ENCODE results near the gene CHST9.

CHST9 gene

DNA sequence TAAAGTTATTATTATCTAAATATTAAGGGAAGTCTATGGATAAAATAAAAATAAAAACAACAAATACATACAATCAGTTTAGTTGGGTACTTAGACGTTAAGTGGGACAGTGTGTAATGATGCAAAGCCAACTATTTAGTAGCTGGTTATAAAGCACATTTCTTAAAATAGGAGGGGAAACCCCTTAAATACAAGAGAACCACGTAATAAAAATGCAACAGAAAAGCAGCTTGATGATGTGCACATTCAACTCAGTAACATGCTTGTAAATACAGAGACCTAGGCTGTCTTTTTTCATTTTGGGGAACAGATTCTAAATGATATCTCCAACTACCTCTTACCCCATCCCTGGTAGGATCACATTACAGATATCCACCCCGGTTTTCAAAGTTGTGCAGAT, 185.3 kb downstream of the CHST9 start:
- DNase-seq (ENCODE audit: extremely low spot score), result no peak
- ChIA-PET POLR2A (no interaction called here), CTCF (interaction anchor here (1.4 kb wide), 1 partner anchor 195 kb away, joined by 4 read pairs; no protein-coding TSS in a partner anchor)
- no peak for TF ChIP-seq L3MBTL2 (conservative IDR thresholded peaks at IDR 0.05)
- no peak for TF ChIP-seq HDGF (IDR thresholded peaks at IDR 0.05; ENCODE audit: borderline replicate concordance)
- no peak for TF ChIP-seq SP1 (IDR thresholded peaks at IDR 0.05)
- no peak for TF ChIP-seq ZNF384 (IDR thresholded peaks at IDR 0.05)
- TF ChIP-seq FOXM1 (IDR thresholded peaks at IDR 0.05; ENCODE audit: borderline replicate concordance), result no peak
- TF ChIP-seq FOXA1 (IDR thresholded peaks at IDR 0.05), result no peak
- no peak for TF ChIP-seq FOXK2 (IDR thresholded peaks at IDR 0.05)
- TF ChIP-seq SUZ12 (IDR thresholded peaks at IDR 0.05), result no peak
- TF ChIP-seq, protein P1, sequence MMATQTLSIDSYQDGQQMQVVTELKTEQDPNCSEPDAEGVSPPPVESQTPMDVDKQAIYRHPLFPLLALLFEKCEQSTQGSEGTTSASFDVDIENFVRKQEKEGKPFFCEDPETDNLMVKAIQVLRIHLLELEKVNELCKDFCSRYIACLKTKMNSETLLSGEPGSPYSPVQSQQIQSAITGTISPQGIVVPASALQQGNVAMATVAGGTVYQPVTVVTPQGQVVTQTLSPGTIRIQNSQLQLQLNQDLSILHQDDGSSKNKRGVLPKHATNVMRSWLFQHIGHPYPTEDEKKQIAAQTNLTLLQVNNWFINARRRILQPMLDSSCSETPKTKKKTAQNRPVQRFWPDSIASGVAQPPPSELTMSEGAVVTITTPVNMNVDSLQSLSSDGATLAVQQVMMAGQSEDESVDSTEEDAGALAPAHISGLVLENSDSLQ (IDR thresholded peaks at IDR 0.05), result no peak

DNA sequence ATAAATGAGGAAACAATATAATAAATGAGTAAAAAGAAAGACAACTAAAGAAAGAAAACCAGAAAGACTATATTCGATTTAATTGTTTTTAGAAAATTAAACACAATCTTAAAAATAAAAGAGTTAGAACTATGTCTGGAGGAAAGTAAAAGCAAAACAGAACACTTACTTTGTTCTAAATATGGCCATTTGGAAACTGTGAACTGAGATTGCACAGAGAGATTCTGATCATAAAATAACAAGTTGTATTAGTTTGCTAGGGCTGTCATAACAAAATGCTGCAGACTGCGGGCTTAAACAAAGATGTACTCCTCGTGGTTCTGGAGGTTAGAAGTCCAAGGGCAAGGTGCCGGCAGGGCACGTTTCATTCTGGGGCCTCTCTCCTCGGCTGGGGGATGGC, 191.5 kb downstream of the CHST9 start:
- ChIA-PET CTCF (no interaction called here), POLR2A (no interaction called here)
- DNase-seq (ENCODE audit: extremely low spot score), result no peak
- TF ChIP-seq HDGF (IDR thresholded peaks at IDR 0.05; ENCODE audit: borderline replicate concordance) (no peak), ZNF384 (IDR thresholded peaks at IDR 0.05) (no peak), BHLHE40 (IDR thresholded peaks at IDR 0.05; ENCODE audit: borderline replicate concordance) (no peak), NFRKB (IDR thresholded peaks at IDR 0.05) (no peak), SP1 (IDR thresholded peaks at IDR 0.05) (no peak), TARDBP (IDR thresholded peaks at IDR 0.05) (no peak), L3MBTL2 (conservative IDR thresholded peaks at IDR 0.05) (no peak), FOXA1 (IDR thresholded peaks at IDR 0.05) (no peak)
- TF ChIP-seq, protein P1 (IDR thresholded peaks at IDR 0.05), result no peak

DNA sequence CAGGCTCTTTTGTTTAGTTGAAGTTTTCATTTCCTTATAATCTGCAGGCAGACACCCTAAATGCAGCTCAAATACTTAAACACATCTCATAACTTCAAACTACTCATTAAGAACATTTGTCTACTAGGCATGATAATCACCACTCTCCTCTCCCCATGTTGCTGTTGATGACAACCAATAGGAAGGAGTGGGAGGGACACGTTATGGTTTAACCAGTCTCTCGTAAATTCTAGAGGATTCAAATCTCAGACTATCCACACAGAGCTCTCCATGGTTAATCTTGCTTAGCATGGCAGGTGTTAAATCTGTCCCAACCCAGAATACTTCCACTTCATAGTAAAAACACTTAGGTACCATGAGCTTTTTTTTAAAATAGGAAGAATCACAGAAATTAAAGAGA, 192.2 kb downstream of the CHST9 start:
- CTCF ChIA-PET, result no interaction called here
- POLR2A ChIA-PET, result no interaction called here
- TF ChIP-seq HDGF (IDR thresholded peaks at IDR 0.05; ENCODE audit: borderline replicate concordance), result no peak

DNA sequence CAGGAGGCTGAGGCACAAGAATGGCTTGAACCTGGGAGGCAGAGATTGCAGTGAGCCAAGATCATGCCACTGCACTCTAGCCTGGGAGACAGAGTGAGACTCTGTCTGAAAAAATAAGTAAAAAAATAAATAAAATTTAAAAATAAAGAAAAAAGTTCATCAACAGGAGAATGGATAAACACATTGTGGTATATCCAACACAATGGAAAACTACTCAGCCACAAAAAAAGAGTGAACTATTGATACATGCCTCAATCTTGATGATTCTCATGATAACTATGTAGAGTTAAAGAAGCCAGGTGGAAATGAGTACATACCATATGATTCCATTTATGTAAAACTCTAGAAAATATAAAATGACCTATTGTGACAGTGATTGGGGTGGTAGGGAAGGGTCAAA, 195.3 kb downstream of the CHST9 start:
- TF ChIP-seq TARDBP (IDR thresholded peaks at IDR 0.05) (no peak), ELF4 (IDR thresholded peaks at IDR 0.05) (no peak), NFRKB (IDR thresholded peaks at IDR 0.05) (no peak), HDGF (IDR thresholded peaks at IDR 0.05; ENCODE audit: borderline replicate concordance) (no peak), ZNF384 (IDR thresholded peaks at IDR 0.05) (no peak), FOXM1 (IDR thresholded peaks at IDR 0.05; ENCODE audit: borderline replicate concordance) (no peak), L3MBTL2 (conservative IDR thresholded peaks at IDR 0.05) (no peak), LEF1 (IDR thresholded peaks at IDR 0.05; ENCODE audit: borderline replicate concordance) (no peak), BHLHE40 (IDR thresholded peaks at IDR 0.05; ENCODE audit: borderline replicate concordance) (no peak), SP1 (IDR thresholded peaks at IDR 0.05) (no peak), CTBP1 (IDR thresholded peaks at IDR 0.05; ENCODE audit: borderline replicate concordance) (no peak), ARNT (IDR thresholded peaks at IDR 0.05) (no peak), SUZ12 (IDR thresholded peaks at IDR 0.05) (no peak), FOXA1 (IDR thresholded peaks at IDR 0.05) (no peak), FOXK2 (IDR thresholded peaks at IDR 0.05) (no peak)
- TF ChIP-seq, protein P1 (IDR thresholded peaks at IDR 0.05), result no peak
- ChIA-PET CTCF (no interaction called here), POLR2A (no interaction called here)
- no peak for DNase-seq (ENCODE audit: extremely low spot score)

More for the DNA sequence above, 192.2 kb downstream of the CHST9 start:
- no peak for DNase-seq (ENCODE audit: extremely low spot score)

DNA sequence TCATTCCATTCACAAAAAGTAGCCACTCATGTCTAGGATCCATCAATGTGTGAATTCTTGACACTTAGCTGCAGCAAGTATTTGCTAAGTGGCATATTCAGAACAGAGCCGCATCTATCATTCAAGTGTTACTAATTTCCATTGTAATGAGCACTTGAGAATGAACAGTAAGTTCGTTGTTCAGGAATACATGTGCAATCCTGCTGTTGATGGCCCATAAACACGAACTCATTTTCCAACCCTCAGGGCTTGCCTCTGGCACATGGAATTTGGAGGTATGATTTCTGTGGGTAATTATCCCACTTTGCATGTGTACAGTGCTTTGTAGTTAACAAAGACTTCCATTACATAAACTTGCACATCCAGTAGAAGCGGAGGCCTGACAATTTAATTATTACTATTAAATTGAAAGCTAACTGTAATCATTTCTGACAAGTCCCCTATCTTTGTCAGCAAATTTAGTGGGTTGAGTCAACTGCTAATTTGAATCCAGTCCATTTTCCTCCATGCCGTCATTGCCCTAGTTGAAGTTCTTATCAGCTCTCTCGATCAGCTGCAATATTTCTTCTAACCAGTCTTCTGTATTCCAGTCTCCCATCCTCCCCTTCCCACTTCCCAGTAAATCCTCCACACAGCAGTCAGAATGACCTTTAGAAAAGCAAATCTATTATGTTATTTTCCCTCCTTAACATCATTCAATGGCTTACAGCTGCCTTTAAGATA, 203.6 kb downstream of the CHST9 start:
- POLR2A ChIA-PET, result no interaction called here
- TF ChIP-seq BHLHE40 (IDR thresholded peaks at IDR 0.05; ENCODE audit: borderline replicate concordance), result no peak
- no peak for TF ChIP-seq FOXM1 (IDR thresholded peaks at IDR 0.05; ENCODE audit: borderline replicate concordance)
- no peak for TF ChIP-seq SUZ12 (IDR thresholded peaks at IDR 0.05)
- no peak for TF ChIP-seq SP1 (IDR thresholded peaks at IDR 0.05)
- TF ChIP-seq LEF1 (IDR thresholded peaks at IDR 0.05; ENCODE audit: borderline replicate concordance), result no peak
- TF ChIP-seq FOXK2 (IDR thresholded peaks at IDR 0.05), result no peak
- no peak for TF ChIP-seq ARNT (IDR thresholded peaks at IDR 0.05)
- CTCF ChIA-PET, result interaction anchor here (1.1 kb wide), 1 partner anchor 177 kb away, joined by 4 read pairs; no protein-coding TSS in a partner anchor
- no peak for DNase-seq (ENCODE audit: extremely low spot score)

DNA sequence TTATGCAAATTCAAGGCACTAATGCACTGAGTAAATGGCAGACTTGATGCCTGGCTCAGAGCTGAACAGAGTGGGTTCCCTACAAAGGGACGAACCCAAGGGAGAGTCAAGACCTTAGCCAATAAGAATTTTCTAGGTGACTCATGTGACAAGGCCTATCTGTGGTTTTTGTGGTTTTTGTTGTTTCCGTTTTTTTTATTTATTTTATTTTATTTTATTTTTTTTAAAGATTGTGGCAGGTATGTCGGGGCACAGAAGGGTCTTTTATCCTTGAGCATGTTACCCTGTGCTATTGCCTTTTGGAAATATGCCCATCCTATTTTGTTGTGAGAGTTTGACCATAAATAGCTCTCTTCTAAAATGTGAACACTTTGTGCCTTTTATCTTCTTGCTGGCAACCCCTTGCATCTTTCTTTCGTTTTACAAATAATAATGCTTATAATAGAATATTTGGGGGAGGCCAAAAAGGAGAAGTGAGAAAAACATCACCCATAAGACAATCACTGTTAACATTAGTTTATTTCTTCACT, 206.2 kb downstream of the CHST9 start:
- ChIA-PET CTCF (no interaction called here), POLR2A (no interaction called here)
- DNase-seq (ENCODE audit: extremely low spot score), result no peak
- TF ChIP-seq L3MBTL2 (conservative IDR thresholded peaks at IDR 0.05), result no peak
- no peak for TF ChIP-seq SP1 (IDR thresholded peaks at IDR 0.05)
- TF ChIP-seq BHLHE40 (IDR thresholded peaks at IDR 0.05; ENCODE audit: borderline replicate concordance), result no peak
- TF ChIP-seq FOXK2 (IDR thresholded peaks at IDR 0.05), result no peak
- no peak for TF ChIP-seq HDGF (IDR thresholded peaks at IDR 0.05; ENCODE audit: borderline replicate concordance)
- no peak for TF ChIP-seq ZNF384 (IDR thresholded peaks at IDR 0.05)
- TF ChIP-seq, protein P1 (IDR thresholded peaks at IDR 0.05), result no peak
- TF ChIP-seq CTBP1 (IDR thresholded peaks at IDR 0.05; ENCODE audit: borderline replicate concordance), result no peak
- TF ChIP-seq ELF4 (IDR thresholded peaks at IDR 0.05), result no peak

All from HEK293T (cell line).